ENCODE results near the gene FAM216A.
"Not testable (repeated sequence)": the region's sequence is repeated elsewhere in the genome, so short reads cannot be mapped to it uniquely, and the experiment has no call there.

The FAM216A gene

GRCh38 chr12:110468214-110469048 lies at the start of gene FAM216A, which contains the start of gene GPN3:
TSS of gene FAM216A (plus strand) at chr12:110468845. CDS start at chr12:110468876, 31 bp downstream.
TSS of gene GPN3 (minus strand) at chr12:110468257. CDS start at chr12:110468203, 54 bp downstream.
- DNase-seq (ENCODE audit: low spot score): peak; percentile 98

GRCh38 chr12:110420644-110421043 lies 48.0 kb upstream of the FAM216A start:
- DNase-seq (ENCODE audit: low spot score): not testable (repeated sequence)

GRCh38 chr12:110421159-110421661 lies 47.4 kb upstream of the FAM216A start:
- DNase-seq (ENCODE audit: low spot score): no peak

- no peak for DNase-seq (ENCODE audit: low spot score)
These were observed 46.9 kb upstream of the FAM216A start for GRCh38 chr12:110421701-110422100.

- no peak for DNase-seq (ENCODE audit: low spot score)
These were observed 44.4 kb upstream of the FAM216A start for GRCh38 chr12:110424237-110424636.

- no peak for DNase-seq (ENCODE audit: low spot score)
These were observed 42.2 kb upstream of the FAM216A start for GRCh38 chr12:110426406-110426805.

- DNase-seq (ENCODE audit: low spot score): not testable (repeated sequence)
These were observed 39.0 kb upstream of the FAM216A start for GRCh38 chr12:110429676-110430075.

- DNase-seq (ENCODE audit: low spot score): no peak
These were observed 36.6 kb upstream of the FAM216A start for GRCh38 chr12:110431957-110432587.

- no peak for DNase-seq (ENCODE audit: low spot score)
These were observed 32.4 kb upstream of the FAM216A start for GRCh38 chr12:110436231-110436630.

- no peak for DNase-seq (ENCODE audit: low spot score)
These were observed 24.2 kb upstream of the FAM216A start for GRCh38 chr12:110444455-110444854.

GRCh38 chr12:110449799-110450497 lies 18.7 kb upstream of the FAM216A start, which contains the start of gene ARPC3:
TSS of gene ARPC3 (minus strand) at chr12:110450337. CDS start at chr12:110450260, 77 bp downstream.
- DNase-seq (ENCODE audit: low spot score): peak; percentile 94

GRCh38 chr12:110451263-110451662 lies 17.4 kb upstream of the FAM216A start:
- DNase-seq (ENCODE audit: low spot score): no peak

- DNase-seq (ENCODE audit: low spot score): no peak
These were observed 14.9 kb upstream of the FAM216A start for GRCh38 chr12:110453569-110454296.

- no peak for DNase-seq (ENCODE audit: low spot score)
These were observed 9.9 kb upstream of the FAM216A start for GRCh38 chr12:110458756-110459155.

GRCh38 chr12:110461189-110461588 lies 7.5 kb upstream of the FAM216A start:
- DNase-seq (ENCODE audit: low spot score): not testable (repeated sequence)

- DNase-seq (ENCODE audit: low spot score): no peak
These were observed 3.6 kb upstream of the FAM216A start for GRCh38 chr12:110465024-110465423.

GRCh38 chr12:110465765-110466164 lies 2.9 kb upstream of the FAM216A start:
- not testable (repeated sequence) for DNase-seq (ENCODE audit: low spot score)

GRCh38 chr12:110466791-110467190 lies 1.9 kb upstream of the FAM216A start:
- no peak for DNase-seq (ENCODE audit: low spot score)

- no peak for DNase-seq (ENCODE audit: low spot score)
These were observed 815 bp upstream of the FAM216A start for GRCh38 chr12:110467847-110468213.

- DNase-seq (ENCODE audit: low spot score): no peak
These were observed 6.8 kb downstream of the FAM216A start for GRCh38 chr12:110475426-110475825.

- no peak for DNase-seq (ENCODE audit: low spot score)
These were observed 30.5 kb downstream of the FAM216A start for GRCh38 chr12:110498984-110499706.

Data from CD4-positive, alpha-beta T cell treated with Interleukin-15 for 4 hours (primary cell).